Sigmoid colon (tissue), 3 donors: ENCODE results near the gene GYG1.

Source experiments
- CTCF ChIP-seq, 4 experiments: fragments of 450-650 bp in 3 of 4; fragments of 200-600 bp in 1 of 4; IDR thresholded peaks; one replicate each; pipeline ENCODE4 v1.5.1; 2016 to 2019; ENCODE audit warnings: antibody characterized with exemption in 4 of 4, mild to moderate bottlenecking in 3 of 4, moderate library complexity in 2 of 4
- POLR2A ChIP-seq, 2 donors: fragments of 450-650 bp; IDR thresholded peaks; one replicate each; pipeline ENCODE4 v1.6.1; 2016; ENCODE audit warnings: antibody characterized with exemption in 2 of 2, mild to moderate bottlenecking in 2 of 2, moderate library complexity in 2 of 2

- TF ChIP-seq POLR2A (IDR thresholded peaks at IDR 0.05) (no peak), CTCF (IDR thresholded peaks at IDR 0.05) (no peak)
These were observed 15.6 kb upstream of the GYG1 start for GRCh38 chr3:148975696-148976095.
